Measurements from ENCODE around the gene SYT1.

GRCh38 chr12:79378496-79378895 is 513.9 kb downstream of the SYT1 start:
- no peak for TF ChIP-seq ELK1 (IDR thresholded peaks at IDR 0.05; ENCODE audit: borderline replicate concordance, low read depth, low read length)
- no peak for TF ChIP-seq CTCF (conservative IDR thresholded peaks at IDR 0.05; ENCODE audit: low read depth, low read length)
- no peak for TF ChIP-seq CEBPB (IDR thresholded peaks at IDR 0.05; ENCODE audit: low read depth, low read length)
- no peak for TF ChIP-seq CHD1 (IDR thresholded peaks at IDR 0.05; ENCODE audit: low read depth, low read length)
- no peak for TF ChIP-seq POLR2A (IDR thresholded peaks at IDR 0.05; ENCODE audit: low read depth, low read length)
- TF ChIP-seq MXI1 (IDR thresholded peaks at IDR 0.05; ENCODE audit: borderline replicate concordance, low read depth, low read length): no peak
- TF ChIP-seq USF2 (IDR thresholded peaks at IDR 0.05; ENCODE audit: low read depth, low read length): no peak
